Ovary (tissue), 9 donors: ENCODE data around the gene MCAM. TPM values are rescaled to one million over a fixed set of nuclear protein-coding genes. Genes with fewer than 3 reads are reported as not detected.

ENCODE experiments used
- DNase-seq, 5 donors: peaks; one replicate each; pipeline ENCODE4 v3.0.0-alpha.2; 2019 to 2020
- H3K27ac ChIP-seq, 2 donors: fragments of 200-600 bp; one replicate each; pipeline versions ENCODE4 v1.5.1 to v1.8.0; 2019 to 2022
- H3K27me3 ChIP-seq: fragments of 200-600 bp; one replicate; pipeline ENCODE4 v1.8.0; 2022
- H3K36me3 ChIP-seq: fragments of 200-600 bp; sonication (generic); one replicate; pipeline ENCODE4 v1.5.1; 2019
- H3K4me1 ChIP-seq: one replicate; pipeline ENCODE4 v1.8.1; 2013; ENCODE audit warnings: mild to moderate bottlenecking, moderate library complexity; ENCODE audit not compliant: insufficient read depth
- H3K4me3 ChIP-seq: fragments of 200-600 bp; sonication (generic); one replicate; pipeline ENCODE4 v1.5.1; 2017
- H3K9me3 ChIP-seq, 2 donors: fragments of 200-600 bp in 1 of 2; sonication (generic) in 1 of 2; one replicate each; pipeline versions ENCODE4 v1.5.1 to v1.8.1; 2013 to 2019; ENCODE audit warnings: mild to moderate bottlenecking in 1 of 2, moderate library complexity in 1 of 2
- CTCF ChIP-seq, 3 donors: fragments of 450-650 bp in 2 of 3; fragments of 200-600 bp in 1 of 3; IDR thresholded peaks; one replicate each; pipeline versions ENCODE4 v1.5.1 to v1.8.0; 2016 to 2022; ENCODE audit warnings: antibody characterized with exemption in 3 of 3, mild to moderate bottlenecking in 1 of 3
- EP300 ChIP-seq: sonication (generic); formaldehyde crosslinking; IDR thresholded peaks from one replicate; pipeline ENCODE4 v1.6.1; 2017; ENCODE audit warnings: antibody characterized with exemption
- POLR2A ChIP-seq: fragments of 450-650 bp; IDR thresholded peaks from one replicate; pipeline ENCODE4 v1.6.1; 2017; ENCODE audit warnings: antibody characterized with exemption, mild to moderate bottlenecking, moderate library complexity
- WGBS, 3 donors: extraction: QIAGEN DNeasy Blood & Tissue Kit in 1 of 3; methylation state at CpG; one replicate each; pipeline versions ENCODE4 v1.1.5 to v1.1.7; 2013 to 2017; 5-methylcytosine and 5-hydroxymethylcytosine counted together
- intact Hi-C, 4 donors: fragments of 100-400 bp; cut with DNase I; formaldehyde crosslinking; loops; one replicate each; pipeline versions ENCODE4 v1.11.0 to v1.15.1; 2022 to 2023
- polyA plus RNA-seq, 2 donors: library from polyadenylated mRNA; stranded (reverse); fragments of 200-250 nt in 1 of 2; fragments of 350-450 nt in 1 of 2; fragmentation: Illumina TruSeq in 1 of 2; extraction: RNeasy Lipid Tissue Mini Kit (QIAGEN cat#74804) in 1 of 2; gene quantifications; one replicate each; pipeline ENCODE4 v1.2.3, GENCODE V29; 2013 to 2014
- total RNA-seq, 7 donors: library from RNA; depleted of rRNA in 2 of 7; stranded (reverse); fragments of >200 nt in 2 of 7; fragmentation: NEBNext Ultra II Directional in 3 of 7; extraction: Animal tissue kit (Norgen Biotek cat#: 25700) in 3 of 7; gene quantifications; one replicate each; pipeline versions ENCODE4 v1.1.0 to v1.2.4, GENCODE V29; 2016 to 2023
- donor health status: DM: no; HTN: no; CAD: no; lungs with moderate emphysema.
- donor health status: DM: no; HTN: no; CAD: no.
- donor health status: Bipolar disorder and iron deficiency.
- donor health status: DM: yes; HTN: yes; CAD: no.
- donor health status: DM: no; HTN: no; CAD: no.
- donor health status: DM: yes; HTN: yes; CAD: no.

Gene MCAM
- total and polyA plus RNA-seq, 9 donors: 34.6 to 121 (median 56.8) TPM

DNA sequence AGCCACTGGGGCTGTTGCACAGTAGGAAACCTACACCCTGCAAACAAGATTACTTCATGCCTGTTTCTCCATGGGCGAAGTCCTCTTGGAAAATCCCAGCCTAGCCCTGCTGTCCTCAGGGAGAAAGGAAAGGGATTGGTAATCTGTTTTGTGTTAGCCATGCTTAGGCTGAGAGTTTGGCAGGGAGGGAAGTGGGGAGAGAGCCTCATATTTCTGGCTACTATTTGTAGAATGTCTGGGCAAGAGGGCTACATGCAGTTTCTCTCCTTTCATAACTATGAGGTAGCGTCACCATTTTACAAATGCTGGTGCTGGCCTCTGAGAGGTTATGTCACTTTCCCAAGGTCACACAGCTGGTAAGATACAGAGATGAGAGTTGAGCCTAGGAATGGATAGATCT is 30.3 kb upstream of the MCAM start:
- H3K27ac ChIP-seq: no peak overlapping the region
- H3K9me3 ChIP-seq: no peaks in the 10 kb centered on the region
- no peak for DNase-seq
- no peak overlapping the region for H3K4me3 ChIP-seq
- no peaks in the 10 kb centered on the region for H3K36me3 ChIP-seq
- TF ChIP-seq POLR2A (no peak), CTCF (IDR thresholded peaks at IDR 0.05) (no peak), EP300 (no peak)
- peaks cover 1% of the 10 kb centered on the region for H3K4me1 ChIP-seq
- H3K27me3 ChIP-seq: no peaks in the 10 kb centered on the region
- intact Hi-C loops: no loop called here
- WGBS, 3 donors: 69 to 79% (median 72%) methylated on average over 2 of the region's 2 CpGs

- TF ChIP-seq CTCF (IDR thresholded peaks at IDR 0.05) (no peak), EP300 (no peak), POLR2A (no peak)
- no peaks in the 10 kb centered on the region for H3K27me3 ChIP-seq
- no peaks in the 10 kb centered on the region for H3K36me3 ChIP-seq
- DNase-seq: no peak
- intact Hi-C loops: no loop called here
- H3K4me1 ChIP-seq: peaks cover 1% of the 10 kb centered on the region
- no peak within 1 kb of the TSS for H3K27ac ChIP-seq
- H3K4me3 ChIP-seq: no peak within 1 kb of the TSS
- 50 to 57% (median 51%) methylated on average over 6 of the region's 6 CpGs for WGBS, 3 donors
- H3K9me3 ChIP-seq: no peaks in the 10 kb centered on the region
Measured at GRCh38 chr11:119346605-119347004, 29.7 kb upstream of the MCAM start, which contains the start of gene MFRP. TSS of gene MFRP (minus strand) at chr11:119346705. CDS start at chr11:119346513, 192 bp downstream.

- Histone ChIP-seq H3K27ac (no peak overlapping the region), H3K4me3 (no peak overlapping the region), H3K27me3 (no peaks in the 10 kb centered on the region), H3K4me1 (no peaks in the 10 kb centered on the region), H3K9me3 (no peaks in the 10 kb centered on the region), H3K36me3 (no peaks in the 10 kb centered on the region)
- intact Hi-C loops: no loop called here
- TF ChIP-seq EP300: no peak
- DNase-seq: no peak
- 79 to 86% (median 81%) methylated on average over 12 of the region's 12 CpGs for WGBS, 3 donors
Measured at GRCh38 chr11:119345685-119346084, 28.8 kb upstream of the MCAM start.

GRCh38 chr11:119344291-119345010 is 27.5 kb upstream of the MCAM start:
- H3K36me3 ChIP-seq: no peaks in the 10 kb centered on the region
- intact Hi-C loops: no loop called here
- H3K9me3 ChIP-seq: no peaks in the 10 kb centered on the region
- WGBS, 3 donors: 73 to 82% (median 76%) methylated on average over 13 to 14 of the region's 14 CpGs
- no peak overlapping the region for H3K4me3 ChIP-seq
- TF ChIP-seq EP300: no peak
- TF ChIP-seq CTCF (IDR thresholded peaks at IDR 0.05): no peak
- no peak for TF ChIP-seq POLR2A
- no peak overlapping the region for H3K27ac ChIP-seq
- H3K27me3 ChIP-seq: no peaks in the 10 kb centered on the region
- H3K4me1 ChIP-seq: peaks cover under 1% of the 10 kb centered on the region
- DNase-seq: no peak

- no peak overlapping the region for H3K27ac ChIP-seq
- H3K27me3 ChIP-seq: no peaks in the 10 kb centered on the region
- WGBS, 3 donors: 64 to 75% (median 66%) methylated on average over 7 of the region's 7 CpGs
- TF ChIP-seq EP300: no peak
- no peak for TF ChIP-seq POLR2A
- no peaks in the 10 kb centered on the region for H3K36me3 ChIP-seq
- peaks cover 3% of the 10 kb centered on the region for H3K4me1 ChIP-seq
- intact Hi-C loops: no loop called here
- H3K9me3 ChIP-seq: no peaks in the 10 kb centered on the region
- no peak for DNase-seq
- H3K4me3 ChIP-seq: no peak overlapping the region
Measured at GRCh38 chr11:119343726-119344125, 26.8 kb upstream of the MCAM start.
